Measurements from ENCODE around the gene LRRC2.
"Not testable (repeated sequence)": the region's sequence is repeated elsewhere in the genome, so short reads cannot be mapped to it uniquely, and the experiment has no call there.

The LRRC2 gene

DNA sequence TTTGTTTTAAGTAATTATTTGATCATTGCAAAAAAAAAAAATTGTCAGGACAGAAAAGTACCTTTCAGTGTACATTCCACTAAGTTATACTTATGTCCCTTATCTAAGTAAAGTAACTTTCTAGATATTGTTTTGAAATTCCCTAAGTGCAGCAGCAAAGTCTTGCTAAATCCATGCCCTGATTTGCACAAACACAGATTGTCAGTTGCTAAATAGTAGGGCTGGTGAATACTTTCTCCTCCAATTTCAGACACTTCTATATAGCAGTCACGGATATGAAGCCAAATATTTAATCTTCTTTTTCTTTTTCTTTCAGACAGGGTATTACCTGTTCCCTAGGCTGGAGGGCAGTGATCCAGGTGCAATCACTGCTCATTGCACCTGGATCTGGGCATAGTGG is 12.9 kb downstream of the LRRC2 start:
- DNase-seq = no peak
- TF ChIP-seq GATA1 (IDR thresholded peaks at IDR 0.05; ENCODE audit: low read depth, low read length) = no peak
- no peak for TF ChIP-seq POLR2A (IDR thresholded peaks at IDR 0.05; ENCODE audit: low read length)

DNA sequence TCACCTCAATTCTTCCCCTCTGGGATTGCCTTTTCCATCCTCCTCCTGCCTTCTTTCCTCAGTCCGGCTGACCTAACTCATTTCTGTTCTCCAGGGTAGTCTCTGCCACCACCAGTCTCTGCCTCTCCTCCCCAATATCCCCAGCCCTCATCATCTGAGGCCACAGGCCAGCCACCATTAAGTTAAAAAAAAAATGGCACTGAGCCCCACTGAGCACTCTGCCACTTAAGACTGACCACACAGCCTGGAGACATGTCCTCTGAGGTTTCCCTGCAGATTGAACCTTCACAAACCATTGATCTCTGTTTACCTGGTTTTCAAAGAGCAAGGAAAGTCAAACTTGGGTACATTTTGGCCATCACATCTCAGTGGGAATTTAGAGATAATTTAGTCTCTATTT is 13.6 kb downstream of the LRRC2 start:
- no peak for DNase-seq
- TF ChIP-seq POLR2A (IDR thresholded peaks at IDR 0.05; ENCODE audit: low read length) (no peak), GATA1 (IDR thresholded peaks at IDR 0.05; ENCODE audit: low read depth, low read length) (no peak)

DNA sequence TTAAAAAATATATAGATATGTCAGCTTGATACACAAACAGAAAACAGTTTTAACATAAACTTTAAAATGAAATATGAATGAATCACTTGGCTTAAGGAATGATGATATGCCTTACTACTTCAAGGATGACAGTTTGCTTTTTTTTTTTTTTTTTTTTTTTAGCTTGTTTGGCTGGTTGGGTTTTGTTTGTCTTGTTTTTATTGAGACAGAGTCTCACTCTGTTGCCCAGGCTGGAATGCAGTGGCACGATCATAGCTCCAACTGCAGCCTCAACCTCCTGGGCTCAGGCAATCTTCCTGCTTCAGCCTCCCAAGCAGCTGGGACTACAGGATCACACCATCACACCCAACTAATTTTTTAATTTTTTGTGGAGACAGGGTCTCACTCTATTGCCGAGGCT is 14.5 kb downstream of the LRRC2 start:
- DNase-seq = no peak
- TF ChIP-seq GATA1 (IDR thresholded peaks at IDR 0.05; ENCODE audit: low read depth, low read length) = no peak
- TF ChIP-seq POLR2A (IDR thresholded peaks at IDR 0.05; ENCODE audit: low read length) = no peak

DNA sequence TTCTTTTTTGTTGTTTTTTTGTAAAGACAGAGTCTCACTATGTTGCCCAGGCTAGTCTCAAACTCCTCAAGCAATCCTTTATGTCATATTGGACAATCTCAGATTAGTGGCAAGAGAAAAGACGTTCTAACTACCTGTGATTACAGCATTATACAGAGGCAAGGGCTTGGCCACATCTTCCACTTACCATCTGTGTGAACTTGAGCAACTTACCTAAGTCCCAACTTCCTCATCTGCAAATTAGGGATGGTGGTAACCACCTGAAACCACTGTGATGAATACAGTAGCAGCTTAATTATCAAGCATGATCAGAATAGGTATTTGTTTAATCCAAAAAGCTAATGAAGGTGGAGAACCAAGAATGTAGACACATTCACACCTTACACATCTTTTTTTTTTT is 16.1 kb downstream of the LRRC2 start:
- no peak for TF ChIP-seq GATA1 (IDR thresholded peaks at IDR 0.05; ENCODE audit: low read depth, low read length)
- no peak for TF ChIP-seq POLR2A (IDR thresholded peaks at IDR 0.05; ENCODE audit: low read length)
- DNase-seq = no peak

DNA sequence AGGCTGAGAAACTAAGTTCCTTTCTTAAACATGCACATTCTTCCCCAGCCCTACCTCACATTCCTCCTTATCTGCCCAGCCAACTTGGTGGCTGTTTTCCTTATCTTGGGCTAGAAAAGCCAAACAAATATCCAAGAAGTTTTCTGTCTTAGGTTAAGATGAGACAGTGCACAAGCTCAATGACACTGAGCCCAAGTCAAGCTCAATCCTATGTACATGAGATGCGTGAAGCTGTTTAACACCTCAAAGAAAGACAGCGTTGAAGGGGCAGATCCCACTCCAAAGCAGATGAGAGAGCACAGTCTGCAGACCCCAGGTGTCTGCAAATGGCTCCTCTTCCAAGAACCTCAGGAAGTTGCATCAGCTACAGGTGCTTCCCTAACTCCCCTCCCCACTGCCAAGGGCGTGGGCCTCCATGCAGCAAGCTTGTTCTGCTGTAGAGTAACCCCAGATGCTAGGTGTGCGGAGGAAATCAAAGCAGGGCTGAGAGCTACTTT is 16.6 kb downstream of the LRRC2 start:
- peak; percentile 67 to 90 for DNase-seq

DNA sequence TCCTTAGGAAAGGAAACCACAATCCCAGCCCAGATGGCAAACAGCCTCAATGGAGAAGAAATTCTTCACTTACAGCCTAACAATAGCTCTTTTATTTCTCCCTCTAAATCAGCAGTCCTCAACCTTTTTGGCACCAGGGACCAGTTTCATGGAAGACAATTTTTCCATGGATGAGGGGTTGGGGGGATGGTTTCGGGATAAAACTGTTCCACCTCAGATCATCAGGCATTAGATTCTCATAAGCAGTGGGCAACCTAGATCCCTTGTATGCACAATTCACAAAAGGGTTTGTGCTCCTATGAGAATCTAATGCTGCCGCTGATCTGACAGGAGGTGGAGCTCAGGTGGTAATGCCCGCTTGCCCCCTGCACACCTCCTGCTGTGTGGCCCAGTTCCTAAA is 17.5 kb downstream of the LRRC2 start:
- not testable (repeated sequence) for DNase-seq

More for the DNA sequence above, 16.6 kb downstream of the LRRC2 start:
- peak; percentile 29 for TF ChIP-seq POLR2A (IDR thresholded peaks at IDR 0.05; ENCODE audit: low read length)
- TF ChIP-seq GATA1 (IDR thresholded peaks at IDR 0.05; ENCODE audit: low read depth, low read length) = peak; percentile 13

DNA sequence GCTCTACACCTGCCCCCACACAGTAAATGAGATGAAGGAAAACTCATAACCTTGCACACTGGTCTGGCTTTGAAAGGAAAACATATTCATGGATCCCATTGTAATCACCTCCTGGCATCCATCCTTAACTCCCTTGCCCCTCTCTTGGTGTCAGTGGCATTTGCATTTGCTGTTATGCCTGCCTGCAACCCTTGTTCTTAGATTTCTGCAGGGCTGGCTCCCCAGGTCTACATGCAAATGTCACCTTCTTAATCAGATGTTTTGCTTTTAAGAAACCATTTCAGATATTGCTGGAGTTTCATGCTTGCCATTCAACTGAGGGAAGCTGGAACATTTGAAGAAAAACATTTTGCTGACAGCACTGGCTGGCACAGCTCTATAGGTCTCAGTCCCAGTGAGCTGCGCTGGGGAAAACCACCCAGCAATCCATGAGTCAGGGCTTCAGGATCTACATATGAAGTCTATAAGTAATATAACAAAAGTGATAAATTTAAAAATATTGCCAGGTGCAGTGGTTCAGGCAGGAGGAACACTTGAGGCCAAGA is 19.1 kb downstream of the LRRC2 start:
- no peak for DNase-seq
- TF ChIP-seq GATA1 (IDR thresholded peaks at IDR 0.05; ENCODE audit: low read depth, low read length) (no peak), POLR2A (IDR thresholded peaks at IDR 0.05; ENCODE audit: low read length) (no peak)

DNA sequence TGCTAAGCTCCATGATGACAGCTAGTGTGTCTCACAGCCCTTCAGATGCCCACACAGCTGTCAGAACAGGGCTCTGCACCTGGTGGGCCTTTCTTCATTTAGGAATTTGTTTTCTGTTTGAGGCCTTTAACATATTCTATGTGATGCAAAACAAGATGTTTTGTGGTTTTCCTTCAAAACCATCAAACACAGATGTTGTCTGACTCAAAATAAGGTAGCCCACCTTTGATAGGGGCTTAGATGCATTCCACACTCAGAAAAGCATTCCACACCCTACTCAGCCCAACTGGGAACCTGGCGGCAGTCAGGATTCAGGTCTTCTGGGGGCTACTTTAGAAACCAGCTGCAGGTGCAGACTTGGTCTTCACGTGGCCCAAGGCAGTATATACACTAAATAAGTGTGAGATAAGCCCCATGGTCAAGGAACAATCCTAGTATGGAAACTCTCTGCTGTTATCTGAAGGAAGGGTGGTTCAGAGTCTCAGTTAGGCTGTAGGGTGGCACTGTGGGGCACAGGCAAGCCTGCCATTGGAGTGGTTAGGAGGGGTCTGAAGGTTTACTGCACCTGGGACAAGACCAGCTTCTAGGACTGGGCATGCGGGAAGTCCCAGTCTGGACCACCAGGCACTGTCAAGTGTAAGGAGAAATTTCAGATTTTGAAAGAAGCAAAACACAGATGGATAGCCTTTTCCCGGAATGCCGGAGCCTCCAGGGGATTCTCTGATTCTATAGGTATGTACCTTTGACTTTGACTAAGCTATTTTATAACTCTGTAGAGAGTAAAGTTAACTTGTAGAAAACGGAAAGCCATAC is 20.1 kb downstream of the LRRC2 start:
- TF ChIP-seq GATA1 (IDR thresholded peaks at IDR 0.05; ENCODE audit: low read depth, low read length) (no peak), POLR2A (IDR thresholded peaks at IDR 0.05; ENCODE audit: low read length) (no peak)
- no peak for DNase-seq

DNA sequence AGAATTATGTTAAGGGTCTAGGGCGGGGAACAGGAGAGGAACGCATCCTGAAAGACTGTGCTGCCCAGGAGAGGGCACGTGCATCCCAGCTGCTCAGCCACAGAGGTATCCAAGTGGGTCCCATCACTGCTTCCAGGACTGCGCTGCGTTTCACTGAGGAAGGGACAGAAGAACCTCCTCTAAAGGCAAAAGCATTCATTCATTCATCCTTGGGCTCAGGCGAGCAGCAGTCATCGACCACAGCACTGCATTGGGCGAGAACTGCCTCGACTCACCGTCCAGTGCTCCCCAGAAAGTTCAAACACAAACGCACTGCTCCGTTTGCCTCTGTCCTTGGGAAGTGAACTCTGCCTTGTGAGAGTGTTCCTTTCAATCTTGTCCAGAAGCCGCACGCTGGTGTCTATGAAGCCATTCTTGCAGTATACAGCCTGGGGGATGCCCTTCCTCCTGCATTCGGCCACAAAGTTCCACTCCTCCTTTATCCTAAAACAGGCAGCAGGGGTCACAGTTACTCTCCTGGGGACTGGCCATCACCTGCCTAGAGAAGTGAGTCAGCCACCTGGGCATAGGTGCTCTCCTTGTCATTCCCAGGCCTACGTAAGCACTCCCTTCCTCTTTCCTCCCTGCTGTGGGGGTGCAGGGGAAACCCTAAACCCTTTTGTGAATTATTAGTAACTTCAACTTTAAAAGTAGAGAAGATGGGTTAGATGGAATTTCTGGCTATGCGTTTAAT is 21.2 kb downstream of the LRRC2 start:
- TF ChIP-seq POLR2A (IDR thresholded peaks at IDR 0.05; ENCODE audit: low read length) (no peak), GATA1 (IDR thresholded peaks at IDR 0.05; ENCODE audit: low read depth, low read length) (no peak)
- DNase-seq = no peak

DNA sequence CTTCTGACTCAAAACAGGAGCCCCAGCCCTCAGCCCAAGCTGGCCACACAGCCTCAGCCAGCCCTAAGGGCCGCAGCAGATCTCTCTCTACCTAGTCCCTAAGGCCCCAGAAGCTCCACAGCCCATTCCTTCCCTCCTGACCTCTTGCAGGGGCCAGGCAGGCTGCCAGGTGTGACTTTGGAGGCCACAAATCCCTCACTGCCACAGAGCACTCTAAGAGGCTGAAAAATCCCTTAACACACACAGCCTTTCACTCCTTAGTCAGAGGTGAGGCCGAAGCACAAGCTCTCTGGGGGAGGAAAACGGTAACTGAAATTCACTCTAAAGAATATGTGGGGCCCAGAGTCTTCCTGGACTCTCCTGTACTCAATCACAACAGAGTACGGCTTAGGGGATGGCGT is 23.3 kb downstream of the LRRC2 start:
- no peak for DNase-seq
- no peak for TF ChIP-seq POLR2A (IDR thresholded peaks at IDR 0.05; ENCODE audit: low read length)
- TF ChIP-seq GATA1 (IDR thresholded peaks at IDR 0.05; ENCODE audit: low read depth, low read length) = no peak

DNA sequence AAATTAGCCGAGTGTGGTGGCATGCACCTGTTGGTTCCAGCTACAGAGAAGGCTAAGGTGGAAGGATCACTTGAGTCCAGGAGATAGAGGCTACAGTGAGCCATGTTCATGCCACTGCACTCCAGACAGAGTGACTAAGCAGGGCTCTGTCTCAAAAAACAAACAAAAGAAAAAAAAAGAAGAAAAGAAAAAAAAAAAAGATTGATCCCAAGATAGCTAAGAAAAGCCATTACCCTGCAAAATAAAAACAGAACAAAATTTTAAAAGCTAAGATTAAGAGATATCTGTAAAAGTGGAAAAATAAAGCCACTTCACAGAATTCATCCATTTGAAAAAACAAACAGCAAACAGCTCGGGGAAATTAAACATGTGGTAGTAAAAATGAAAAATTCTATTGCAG is 23.8 kb downstream of the LRRC2 start:
- TF ChIP-seq POLR2A (IDR thresholded peaks at IDR 0.05; ENCODE audit: low read length) (no peak), GATA1 (IDR thresholded peaks at IDR 0.05; ENCODE audit: low read depth, low read length) (no peak)
- no peak for DNase-seq

DNA sequence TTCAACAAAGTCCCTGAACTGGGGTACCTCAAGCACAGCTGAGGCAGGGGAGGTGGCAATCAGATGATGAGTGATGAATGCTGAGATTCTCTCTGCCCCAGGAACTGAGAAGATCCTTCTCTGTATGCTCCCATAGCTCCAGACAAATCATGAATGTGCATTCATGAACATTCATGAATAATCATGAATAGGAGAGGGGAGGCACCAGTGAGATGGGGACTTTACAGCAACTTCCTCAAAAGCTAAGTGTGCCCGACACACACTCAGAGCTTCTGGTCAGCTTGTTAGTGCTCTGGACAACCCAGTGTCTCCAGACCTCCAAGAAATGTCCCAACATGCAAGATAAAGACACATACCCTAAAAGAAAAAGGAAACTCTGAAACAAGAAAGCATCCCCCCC is 24.3 kb downstream of the LRRC2 start:
- TF ChIP-seq POLR2A (IDR thresholded peaks at IDR 0.05; ENCODE audit: low read length) = no peak
- TF ChIP-seq GATA1 (IDR thresholded peaks at IDR 0.05; ENCODE audit: low read depth, low read length) = no peak
- no peak for DNase-seq

DNA sequence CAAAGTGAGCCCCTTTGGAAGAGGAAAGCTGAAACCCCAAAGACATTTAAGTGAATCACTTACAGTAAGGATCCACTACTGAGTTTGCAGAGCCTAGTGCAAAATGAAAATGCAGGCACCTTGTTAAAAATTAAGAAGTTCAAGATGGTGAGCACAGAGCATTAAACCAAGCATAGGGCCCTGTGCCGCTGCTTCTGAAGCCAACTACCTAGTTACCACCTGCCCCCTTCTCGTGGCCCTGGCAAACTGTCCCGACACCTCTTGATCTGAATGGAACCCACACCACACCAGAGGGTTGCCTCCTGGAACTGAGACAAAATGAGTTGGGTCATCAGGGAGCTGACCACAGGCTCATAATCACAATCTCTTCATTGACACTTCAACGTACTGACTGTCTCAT is 25.6 kb downstream of the LRRC2 start:
- TF ChIP-seq POLR2A (IDR thresholded peaks at IDR 0.05; ENCODE audit: low read length) (no peak), GATA1 (IDR thresholded peaks at IDR 0.05; ENCODE audit: low read depth, low read length) (no peak)
- DNase-seq = no peak

DNA sequence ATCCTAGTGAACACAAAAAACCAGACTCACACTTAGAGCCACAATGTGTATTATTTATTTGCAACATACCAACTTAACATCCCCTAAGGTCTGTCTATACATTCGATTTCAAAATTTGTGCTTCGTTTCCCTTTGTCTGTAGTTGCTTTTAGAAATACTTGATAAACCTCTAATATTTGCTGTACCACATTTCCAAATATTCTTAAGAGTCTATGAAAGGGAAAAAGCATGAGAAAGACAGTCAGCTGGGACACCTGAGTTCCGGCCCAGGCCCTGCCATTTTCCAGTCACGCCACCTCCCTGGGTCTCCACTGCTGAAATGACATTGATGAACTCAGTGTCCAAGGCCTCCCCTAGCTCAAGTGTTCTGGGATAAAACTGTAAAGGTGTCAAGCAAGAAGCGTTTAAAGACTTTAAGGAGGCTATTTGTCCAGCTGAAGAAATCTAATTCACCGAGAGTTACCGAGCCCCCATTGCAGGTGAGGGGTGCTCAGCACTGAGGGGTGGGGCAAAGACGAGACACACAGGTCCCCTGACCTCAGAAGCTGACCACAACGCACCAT is 26.6 kb downstream of the LRRC2 start:
- DNase-seq = no peak
- TF ChIP-seq GATA1 (IDR thresholded peaks at IDR 0.05; ENCODE audit: low read depth, low read length) (no peak), POLR2A (IDR thresholded peaks at IDR 0.05; ENCODE audit: low read length) (no peak)

Data from erythroblast (primary cell).